Measurements from ENCODE around the gene RGPD6.
"Not testable (repeated sequence)": the region's sequence is repeated elsewhere in the genome, so short reads cannot be mapped to it uniquely, and the experiment has no call there.

Gene RGPD6

DNA sequence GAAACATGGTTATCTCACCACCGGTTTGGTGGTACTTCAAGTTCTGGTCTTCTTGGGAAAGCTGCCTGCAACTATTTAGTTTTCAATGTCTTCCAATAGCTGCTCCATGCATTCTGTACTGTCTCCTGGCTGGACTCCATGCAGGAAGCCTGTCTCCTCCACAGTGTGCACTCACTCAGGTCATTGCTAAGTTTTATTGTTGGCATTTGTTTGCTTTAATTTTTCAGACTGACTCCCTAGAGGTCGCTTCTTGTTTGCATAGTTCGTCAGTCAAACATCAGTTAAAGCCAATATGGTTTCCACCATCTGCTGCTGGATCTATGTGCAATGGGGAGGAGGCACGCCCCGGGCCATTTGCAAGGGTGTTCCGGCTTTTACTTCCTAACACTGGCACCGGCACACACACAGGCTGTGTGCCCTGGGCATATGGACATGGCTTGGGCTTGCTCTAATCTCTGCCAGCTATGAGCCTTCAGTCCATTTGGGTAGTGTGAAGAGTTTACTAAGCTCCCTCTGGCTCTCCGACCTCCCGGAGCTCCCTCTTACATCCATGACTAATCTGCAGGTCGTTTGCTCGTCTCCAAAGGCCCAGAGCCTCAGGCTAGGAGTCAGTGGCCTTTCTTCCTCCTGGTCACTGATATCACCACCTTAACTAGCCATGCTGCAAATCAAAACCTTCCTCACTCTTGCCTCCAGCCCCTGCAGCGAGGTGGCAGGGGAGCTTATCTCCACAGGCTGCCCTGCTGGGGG is 2.4 kb upstream of the RGPD6 start:
- not testable (repeated sequence) for H3K36me3 Mint-ChIP-seq (ENCODE audit: insufficient read depth); ATAC-seq (replicated peaks); DNase-seq; H3K27ac Mint-ChIP-seq; H3K4me1 Mint-ChIP-seq (ENCODE audit: low read depth in 2 of 2); H3K27me3 Mint-ChIP-seq; H3K4me3 Mint-ChIP-seq; H3K9me3 Mint-ChIP-seq

DNA sequence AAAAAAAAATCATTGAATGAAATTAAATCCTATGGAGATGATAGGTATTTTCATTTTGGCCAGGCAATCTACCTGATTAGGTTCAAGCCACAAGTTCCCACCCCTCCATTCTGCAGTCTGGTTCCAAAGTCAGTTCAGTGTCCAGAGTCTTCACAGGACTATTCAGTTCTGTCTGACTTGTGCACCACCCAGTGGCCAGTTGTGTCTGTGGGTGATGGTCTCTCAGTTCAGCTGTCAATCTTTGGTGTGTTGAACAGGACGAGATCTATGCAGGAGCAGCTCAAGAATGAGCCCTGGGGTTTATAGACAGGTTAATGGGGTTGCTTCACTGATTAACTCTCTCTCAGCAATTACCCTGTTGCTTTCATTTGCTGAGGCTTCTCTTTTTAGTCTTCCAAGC is 1.4 kb upstream of the RGPD6 start:
- H3K9me3 Mint-ChIP-seq; H3K36me3 Mint-ChIP-seq (ENCODE audit: insufficient read depth); H3K27ac Mint-ChIP-seq: not testable (repeated sequence)

DNA sequence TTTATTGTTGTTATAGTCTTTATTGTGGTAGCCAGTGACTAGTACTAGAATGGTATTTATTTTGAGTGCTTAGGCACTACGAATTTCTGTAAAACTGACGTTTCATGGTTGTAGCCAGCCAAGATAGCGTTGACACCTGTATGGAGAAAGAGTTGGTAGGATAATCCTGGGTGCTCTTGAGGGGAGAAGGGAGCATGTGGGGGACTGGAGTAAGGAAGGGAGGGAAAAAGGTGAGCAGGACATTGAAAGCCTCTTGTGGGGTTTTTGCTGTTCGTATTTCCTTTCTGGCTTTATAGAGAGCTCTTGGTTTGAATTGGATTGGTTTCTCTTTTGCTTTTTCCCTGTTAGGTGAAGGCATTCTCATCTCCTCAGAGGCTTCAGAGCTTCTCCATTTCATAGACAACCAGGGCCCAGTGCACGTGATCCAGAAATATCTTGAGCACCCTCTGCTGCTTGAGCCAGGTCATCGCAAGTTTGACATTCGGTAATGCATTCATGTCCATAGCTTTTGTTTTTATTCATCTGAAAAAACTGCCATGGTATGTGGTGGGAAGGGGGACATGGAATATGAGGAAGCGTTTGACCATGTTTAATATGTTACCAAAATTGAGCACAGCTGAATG is 77.2 kb downstream of the RGPD6 start:
- peak; percentile 78 for ATAC-seq (replicated peaks)
- not testable (repeated sequence) for H3K9me3 Mint-ChIP-seq; H3K4me3 Mint-ChIP-seq; H3K4me1 Mint-ChIP-seq (ENCODE audit: low read depth in 2 of 2); H3K36me3 Mint-ChIP-seq (ENCODE audit: insufficient read depth); H3K27me3 Mint-ChIP-seq; H3K27ac Mint-ChIP-seq; DNase-seq

More for the DNA sequence above, 1.4 kb upstream of the RGPD6 start:
- DNase-seq; ATAC-seq (replicated peaks); H3K27me3 Mint-ChIP-seq; H3K4me3 Mint-ChIP-seq; H3K4me1 Mint-ChIP-seq (ENCODE audit: low read depth in 2 of 2): not testable (repeated sequence)

DNA sequence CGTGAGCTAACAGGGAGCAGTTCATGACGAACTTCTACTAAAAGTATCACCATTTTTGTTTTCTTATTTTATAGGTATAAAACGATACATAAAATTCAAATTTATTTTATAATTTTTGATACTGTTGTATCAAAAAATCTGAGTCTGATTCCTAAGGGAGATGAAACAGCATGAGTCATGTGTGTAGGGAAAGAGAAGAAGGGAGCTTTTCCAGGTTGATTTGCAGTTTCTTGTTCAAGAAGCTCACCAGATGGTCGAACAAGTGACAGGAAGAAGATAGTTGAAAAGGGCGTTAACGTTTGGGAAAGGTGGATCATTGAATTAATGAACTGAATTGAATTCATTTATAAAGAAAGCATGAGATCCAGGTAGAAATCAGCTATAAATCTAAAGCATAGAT is 81.0 kb downstream of the RGPD6 start:
- ATAC-seq (replicated peaks); H3K27ac Mint-ChIP-seq; H3K4me1 Mint-ChIP-seq (ENCODE audit: low read depth in 2 of 2); H3K4me3 Mint-ChIP-seq; DNase-seq; H3K36me3 Mint-ChIP-seq (ENCODE audit: insufficient read depth); H3K27me3 Mint-ChIP-seq; H3K9me3 Mint-ChIP-seq: not testable (repeated sequence)

DNA sequence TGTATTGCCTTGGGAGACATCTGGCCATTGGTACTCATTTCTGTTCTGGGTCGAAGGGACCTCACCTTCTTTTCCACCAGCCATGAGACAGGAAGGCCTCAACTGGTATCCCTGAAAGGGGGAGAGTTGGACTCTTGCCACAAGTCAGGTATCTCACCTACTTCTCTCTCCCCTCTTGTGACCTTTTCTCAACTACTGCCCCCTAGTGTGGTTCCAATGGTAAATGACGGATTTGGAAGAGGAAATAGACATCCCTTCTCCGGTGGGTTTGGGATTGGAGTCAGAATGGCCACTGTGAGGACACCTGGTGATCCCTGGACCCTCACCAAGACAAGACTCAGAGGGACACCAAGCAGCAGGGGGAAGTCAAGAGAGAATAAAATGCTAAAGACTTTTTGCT is 82.5 kb downstream of the RGPD6 start:
- not testable (repeated sequence) for H3K9me3 Mint-ChIP-seq; H3K4me1 Mint-ChIP-seq (ENCODE audit: low read depth in 2 of 2); H3K27ac Mint-ChIP-seq; H3K27me3 Mint-ChIP-seq; H3K36me3 Mint-ChIP-seq (ENCODE audit: insufficient read depth); DNase-seq; H3K4me3 Mint-ChIP-seq; ATAC-seq (replicated peaks)

DNA sequence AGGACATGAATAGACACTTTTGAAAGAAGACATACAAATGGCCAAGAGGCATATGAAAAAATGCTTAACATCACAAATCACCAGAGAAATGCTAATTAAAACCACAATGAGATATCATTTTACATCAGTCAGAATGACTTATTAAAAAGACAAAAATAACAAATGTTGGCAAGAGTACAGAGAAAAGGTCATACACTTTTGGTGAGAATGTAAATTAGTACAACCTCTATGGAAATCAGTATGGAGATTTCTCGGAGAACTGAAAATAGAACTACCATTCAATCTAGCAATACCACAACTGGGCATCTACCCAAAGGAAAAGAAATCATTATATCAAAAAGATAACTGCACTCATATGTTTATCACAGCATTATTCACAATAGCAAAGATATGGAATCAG is 88.0 kb downstream of the RGPD6 start:
- not testable (repeated sequence) for H3K27me3 Mint-ChIP-seq; ATAC-seq (replicated peaks); H3K27ac Mint-ChIP-seq; H3K36me3 Mint-ChIP-seq (ENCODE audit: insufficient read depth); H3K9me3 Mint-ChIP-seq; H3K4me1 Mint-ChIP-seq (ENCODE audit: low read depth in 2 of 2); H3K4me3 Mint-ChIP-seq; DNase-seq

DNA sequence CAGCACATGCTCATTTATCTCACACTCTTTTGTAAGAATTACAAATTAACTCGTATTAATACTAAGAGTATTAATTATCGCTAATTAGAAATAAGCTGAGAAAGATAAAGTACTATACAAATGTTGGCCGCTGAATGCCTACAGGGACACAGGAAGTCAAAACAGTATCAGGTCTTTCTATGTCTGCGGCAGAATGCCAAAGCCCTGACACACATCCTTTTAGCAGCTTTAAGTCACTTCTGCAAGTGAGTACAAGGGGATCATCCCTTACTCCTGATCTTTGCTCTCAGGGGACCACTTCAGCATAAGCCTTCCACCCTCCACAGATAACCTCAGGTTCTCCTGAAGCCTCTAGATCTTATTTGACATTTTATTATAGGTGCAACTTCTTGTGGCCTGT is 94.3 kb downstream of the RGPD6 start:
- not testable (repeated sequence) for H3K27me3 Mint-ChIP-seq; DNase-seq; H3K4me3 Mint-ChIP-seq; H3K27ac Mint-ChIP-seq; ATAC-seq (replicated peaks); H3K36me3 Mint-ChIP-seq (ENCODE audit: insufficient read depth); H3K9me3 Mint-ChIP-seq; H3K4me1 Mint-ChIP-seq (ENCODE audit: low read depth in 2 of 2)

DNA sequence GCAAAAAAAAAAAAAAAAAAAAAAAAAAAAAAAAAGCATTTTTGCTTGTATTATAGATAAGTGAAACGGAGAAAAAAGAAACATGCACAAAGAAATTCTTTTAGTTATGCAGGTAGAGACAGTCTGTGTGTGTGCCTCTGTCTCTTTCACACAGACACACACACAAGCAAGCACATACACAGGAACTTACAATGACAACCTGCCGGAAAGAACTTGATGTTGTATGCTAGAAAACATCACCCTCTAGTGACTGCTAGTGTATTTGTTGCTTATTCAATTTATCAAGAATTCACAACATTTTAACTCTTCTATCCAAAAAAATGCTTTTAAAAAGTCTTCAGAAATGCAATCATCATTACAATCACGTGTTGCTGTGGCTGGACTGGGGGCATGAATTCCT is 95.8 kb downstream of the RGPD6 start:
- not testable (repeated sequence) for H3K27ac Mint-ChIP-seq

DNA sequence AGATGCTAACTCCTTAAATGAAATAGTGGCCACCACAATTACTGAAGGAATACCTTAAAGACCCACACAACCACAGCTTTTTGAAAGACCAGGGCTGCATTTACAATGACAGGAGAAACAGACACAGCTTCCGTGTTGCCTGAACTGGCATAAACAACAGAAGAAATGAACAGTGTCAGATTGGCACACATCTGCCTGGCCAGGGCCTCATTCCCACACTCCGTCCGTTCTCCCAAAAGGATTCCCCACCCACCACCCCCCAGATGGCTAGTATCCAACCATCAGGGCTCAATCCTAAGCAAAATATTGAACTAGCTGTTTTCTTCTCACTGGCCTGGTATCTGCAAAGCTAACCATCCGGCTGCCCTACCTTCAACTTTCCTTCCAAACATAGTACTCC is 96.9 kb downstream of the RGPD6 start:
- not testable (repeated sequence) for H3K36me3 Mint-ChIP-seq (ENCODE audit: insufficient read depth); DNase-seq; H3K4me1 Mint-ChIP-seq (ENCODE audit: low read depth in 2 of 2); H3K27ac Mint-ChIP-seq; H3K27me3 Mint-ChIP-seq; H3K9me3 Mint-ChIP-seq; H3K4me3 Mint-ChIP-seq; ATAC-seq (replicated peaks)

More for the DNA sequence above, 95.8 kb downstream of the RGPD6 start:
- not testable (repeated sequence) for H3K27me3 Mint-ChIP-seq; H3K4me3 Mint-ChIP-seq; DNase-seq; ATAC-seq (replicated peaks); H3K4me1 Mint-ChIP-seq (ENCODE audit: low read depth in 2 of 2); H3K36me3 Mint-ChIP-seq (ENCODE audit: insufficient read depth); H3K9me3 Mint-ChIP-seq

DNA sequence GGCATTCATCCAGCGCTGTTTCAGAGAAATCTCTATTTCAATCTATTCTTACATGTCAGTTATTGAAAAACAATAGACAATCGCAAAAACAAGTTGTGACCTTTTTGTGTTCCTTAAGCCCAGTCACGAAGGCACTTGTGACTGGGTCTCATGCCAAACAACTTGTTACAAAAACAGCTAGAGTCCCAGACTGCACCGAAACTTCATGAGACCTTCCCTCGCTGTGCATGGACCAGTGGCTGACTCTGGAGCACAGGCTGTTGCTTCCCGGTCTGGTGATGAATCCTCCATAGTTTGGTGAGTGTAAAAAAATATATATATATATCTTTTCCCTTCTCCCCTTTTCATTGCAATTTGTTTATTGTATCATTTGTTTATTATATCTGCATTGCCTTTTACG is 99.7 kb downstream of the RGPD6 start:
- not testable (repeated sequence) for H3K9me3 Mint-ChIP-seq; H3K27ac Mint-ChIP-seq; H3K4me1 Mint-ChIP-seq (ENCODE audit: low read depth in 2 of 2); H3K36me3 Mint-ChIP-seq (ENCODE audit: insufficient read depth); H3K27me3 Mint-ChIP-seq; ATAC-seq (replicated peaks); DNase-seq; H3K4me3 Mint-ChIP-seq

DNA sequence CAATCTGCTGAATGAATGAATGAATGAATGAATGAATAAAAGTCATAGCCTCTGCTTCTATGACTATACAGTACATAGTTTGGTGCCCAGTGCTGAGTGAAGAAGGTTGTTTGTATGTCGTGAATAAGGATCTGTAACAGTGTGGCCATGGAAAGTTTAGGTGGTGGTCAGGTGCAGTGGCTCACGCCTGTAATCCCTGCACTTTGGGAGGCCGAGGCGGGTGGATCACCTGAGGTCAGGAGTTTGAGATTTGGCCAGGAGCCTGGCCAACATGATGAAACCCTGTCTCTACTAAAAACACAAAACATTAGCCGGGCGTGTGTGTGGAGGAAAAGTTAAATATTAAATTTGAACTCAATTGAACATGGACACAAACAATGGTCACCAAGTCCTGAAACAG is 100.1 kb downstream of the RGPD6 start:
- DNase-seq; H3K9me3 Mint-ChIP-seq; H3K36me3 Mint-ChIP-seq (ENCODE audit: insufficient read depth); ATAC-seq (replicated peaks); H3K4me3 Mint-ChIP-seq; H3K27me3 Mint-ChIP-seq; H3K27ac Mint-ChIP-seq; H3K4me1 Mint-ChIP-seq (ENCODE audit: low read depth in 2 of 2): not testable (repeated sequence)

DNA sequence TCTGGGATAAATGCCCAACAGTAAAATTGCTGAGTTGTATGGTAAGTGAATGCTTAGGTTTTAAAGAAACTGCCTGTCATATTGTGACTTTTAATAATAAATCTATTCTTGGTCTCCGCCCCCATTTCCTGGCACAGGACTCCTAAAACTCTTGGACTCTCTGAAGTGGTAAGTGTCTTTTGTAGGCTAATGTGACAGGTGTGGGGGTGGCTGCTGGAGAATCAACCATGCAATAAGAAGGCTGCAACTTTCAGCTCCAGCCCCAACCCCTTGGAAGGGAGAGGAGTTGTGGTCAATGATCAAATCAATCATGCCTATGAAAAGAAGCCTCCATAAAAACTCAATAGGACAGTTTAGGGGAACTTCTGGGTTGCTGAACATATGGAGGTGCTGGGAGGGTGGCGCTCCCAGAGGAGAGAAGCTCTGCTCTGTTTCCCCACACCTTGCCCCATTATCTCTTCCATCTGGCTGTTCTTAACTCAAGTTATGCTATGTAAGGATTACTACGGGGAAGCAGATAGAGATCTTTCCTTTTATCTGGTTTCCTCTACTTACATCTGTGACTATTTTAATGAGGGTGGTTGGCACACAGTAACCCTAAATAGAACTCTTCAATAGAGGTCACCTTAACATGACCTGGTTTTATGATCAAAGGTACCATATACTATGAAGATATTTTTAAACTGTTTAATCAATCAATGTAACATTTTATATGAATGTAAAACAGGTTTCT is 101.2 kb downstream of the RGPD6 start:
- peak; percentile 49 for ATAC-seq (replicated peaks)
- not testable (repeated sequence) for H3K36me3 Mint-ChIP-seq (ENCODE audit: insufficient read depth); DNase-seq; H3K9me3 Mint-ChIP-seq; H3K27ac Mint-ChIP-seq; H3K4me1 Mint-ChIP-seq (ENCODE audit: low read depth in 2 of 2); H3K4me3 Mint-ChIP-seq; H3K27me3 Mint-ChIP-seq

DNA sequence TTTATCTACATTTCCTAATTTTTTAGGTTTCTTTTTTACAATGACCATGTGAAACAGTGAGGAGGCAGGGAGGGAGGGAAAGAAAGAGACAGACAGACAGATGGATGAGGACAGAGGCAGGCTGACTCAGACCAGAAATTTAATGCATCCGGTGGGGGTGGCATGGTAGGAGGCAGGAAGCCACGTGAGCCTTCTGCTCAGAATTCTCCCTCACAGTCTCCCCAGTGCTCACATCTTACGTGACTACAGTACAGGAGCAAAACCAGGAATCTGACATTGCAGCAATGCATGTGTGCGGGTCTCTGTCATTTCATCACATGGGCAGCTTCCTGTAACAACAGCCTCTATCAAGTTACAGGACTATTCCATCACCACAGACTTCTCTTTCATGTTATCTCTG is 102.1 kb downstream of the RGPD6 start:
- H3K9me3 Mint-ChIP-seq; H3K27me3 Mint-ChIP-seq; H3K36me3 Mint-ChIP-seq (ENCODE audit: insufficient read depth); H3K4me3 Mint-ChIP-seq; H3K4me1 Mint-ChIP-seq (ENCODE audit: low read depth in 2 of 2); DNase-seq; H3K27ac Mint-ChIP-seq: not testable (repeated sequence)
- ATAC-seq (replicated peaks) = peak; percentile 94

DNA sequence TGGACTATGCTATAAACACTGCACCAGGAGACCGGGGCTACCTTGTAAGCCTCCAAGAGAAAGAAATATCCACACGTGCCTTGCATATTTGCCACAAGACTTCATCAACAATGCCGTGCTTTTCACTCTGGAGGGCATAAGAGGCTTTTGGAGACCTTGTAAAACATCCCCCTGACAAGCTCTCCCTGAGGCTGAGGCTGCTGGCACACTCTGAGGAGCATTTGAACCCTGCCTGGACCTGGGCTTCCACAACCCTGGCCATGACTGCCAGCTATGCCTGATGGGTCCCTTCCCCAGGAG is 104.0 kb downstream of the RGPD6 start:
- ATAC-seq (replicated peaks); H3K4me3 Mint-ChIP-seq; DNase-seq; H3K36me3 Mint-ChIP-seq (ENCODE audit: insufficient read depth); H3K27me3 Mint-ChIP-seq; H3K9me3 Mint-ChIP-seq; H3K4me1 Mint-ChIP-seq (ENCODE audit: low read depth in 2 of 2); H3K27ac Mint-ChIP-seq: not testable (repeated sequence)
